IMR-90 (cell line): ENCODE results near the gene UBN1. TPM values are rescaled to one million over a fixed set of nuclear protein-coding genes. Genes with fewer than 3 reads are reported as not detected.

ENCODE experiments used
- ATAC-seq: fragments of 200-7000 bp; cut with Tn5 transposase; 2 replicates; pipeline ENCODE4 v1.9.1; 2020; ENCODE audit warnings: low read depth, mild to moderate bottlenecking, moderate library complexity
- BruUV-seq: library from RNA; stranded (reverse); fragments of 400-500 nt; replicated peaks from 2 replicates; lab custom pipeline; 2021; lab: Mats Ljungman, UMichigan
- CTCF ChIA-PET: fragments of 300-600 bp; formaldehyde crosslinking; extraction: SDS; loops from one replicate; lab custom pipeline; 2021; ENCODE audit warnings: antibody characterized with exemption; lab: Yijun Ruan, JAX
- POLR2A ChIA-PET: fragments of 300-600 bp; sonication (Branson Sonifier 250); formaldehyde crosslinking; loops from one replicate; lab custom pipeline; 2022; ENCODE audit warnings: antibody characterized with exemption; ENCODE audit not compliant: unreplicated experiment; lab: Charles Lee
- DNase-seq: peaks from one replicate; pipeline ENCODE4 v3.0.0; 2013
- H2AFZ ChIP-seq: replicated peaks from 2 replicates; pipeline ENCODE3; 2013; ENCODE audit warnings: low read length, mild to moderate bottlenecking; ENCODE audit not compliant: poor library complexity
- H2AK5ac ChIP-seq: 2 replicates; pipeline ENCODE4 v1.6.1; 2013; ENCODE audit warnings: low read depth, low read length, inconsistent platforms
- H2AK9ac ChIP-seq: replicated peaks from 2 replicates; pipeline ENCODE3; 2013; ENCODE audit warnings: mild to moderate bottlenecking, low read depth, low read length, moderate library complexity; ENCODE audit not compliant: poor library complexity
- H2BK120ac ChIP-seq: 2 replicates; pipeline ENCODE4 v1.6.1; 2013; ENCODE audit warnings: low read depth, low read length, inconsistent platforms
- H2BK15ac ChIP-seq: 3 replicates; pipeline ENCODE4 v1.6.1; 2013; ENCODE audit warnings: low read depth, low read length, inconsistent platforms
- H2BK20ac ChIP-seq: 2 replicates; pipeline ENCODE4 v1.6.1; 2013; ENCODE audit warnings: low read depth, mild to moderate bottlenecking, inconsistent platforms, low read length, moderate library complexity
- H2BK5ac ChIP-seq: 2 replicates; pipeline ENCODE4 v1.6.1; 2013; ENCODE audit warnings: mild to moderate bottlenecking, low read depth, low read length, inconsistent platforms; ENCODE audit not compliant: poor library complexity, severe bottlenecking
- H3K14ac ChIP-seq: replicated peaks from 2 replicates; pipeline ENCODE4 v1.6.1; 2013; ENCODE audit warnings: low read depth, low read length, inconsistent platforms
- H3K18ac ChIP-seq: 2 replicates; pipeline ENCODE4 v1.6.1; 2013; ENCODE audit warnings: low read depth, low read length, control low read depth
- H3K23ac ChIP-seq: 2 replicates; pipeline ENCODE4 v1.6.1; 2013; ENCODE audit warnings: low read depth, low read length, inconsistent platforms
- H3K27ac ChIP-seq: 2 replicates; pipeline ENCODE4 v1.5.1; 2013; ENCODE audit warnings: mild to moderate bottlenecking, control low read depth, low read length; ENCODE audit not compliant: insufficient read depth
- H3K27me3 ChIP-seq: 2 replicates; pipeline ENCODE4 v1.6.1; 2013; ENCODE audit warnings: low read length; ENCODE audit not compliant: control insufficient read depth, insufficient read depth
- H3K36me3 ChIP-seq: 2 replicates; pipeline ENCODE4 v1.6.1; 2013; ENCODE audit warnings: low read length, mixed read lengths; ENCODE audit not compliant: control insufficient read depth, insufficient read depth
- H3K4ac ChIP-seq: 2 replicates; pipeline ENCODE4 v1.6.1; 2013; ENCODE audit warnings: low read depth, low read length, inconsistent platforms
- H3K4me1 ChIP-seq: 2 replicates; pipeline ENCODE4 v1.6.1; 2013; ENCODE audit warnings: low read length, mixed read lengths; ENCODE audit not compliant: control insufficient read depth, insufficient read depth
- H3K4me2 ChIP-seq: 2 replicates; pipeline ENCODE4 v1.6.1; 2013; ENCODE audit warnings: low read depth, mild to moderate bottlenecking, control low read depth, low read length, moderate library complexity
- H3K4me3 ChIP-seq: 2 replicates; pipeline ENCODE4 v1.5.1; 2013; ENCODE audit warnings: low read depth, mild to moderate bottlenecking, control low read depth, low read length, moderate library complexity; ENCODE audit not compliant: insufficient read depth
- H3K56ac ChIP-seq: 2 replicates; pipeline ENCODE4 v1.6.1; 2013; ENCODE audit warnings: low read length, inconsistent platforms; ENCODE audit not compliant: insufficient read depth; ENCODE audit errors: extremely low read depth
- H3K79me1 ChIP-seq, 2 experiments: 2 replicates each; pipeline ENCODE4 v1.6.1; 2013; ENCODE audit warnings: low read length in 2 of 2, inconsistent platforms in 1 of 2, low read depth in 1 of 2
- H3K9ac ChIP-seq: 2 replicates; pipeline ENCODE4 v1.6.1; 2013; ENCODE audit warnings: low read depth, low read length, control low read depth
- H3K9me1 ChIP-seq: 2 replicates; pipeline ENCODE4 v1.6.1; 2013; ENCODE audit warnings: low read length, inconsistent platforms; ENCODE audit not compliant: insufficient read depth
- H3K9me3 ChIP-seq: 2 replicates; pipeline ENCODE4 v1.6.1; 2013; ENCODE audit warnings: low read length; ENCODE audit not compliant: control insufficient read depth, insufficient read depth
- H4K20me1 ChIP-seq: 2 replicates; pipeline ENCODE4 v1.6.1; 2013; ENCODE audit warnings: low read length, inconsistent platforms; ENCODE audit not compliant: insufficient read depth
- H4K5ac ChIP-seq: 2 replicates; pipeline ENCODE4 v1.6.1; 2013; ENCODE audit warnings: mild to moderate bottlenecking, low read depth, low read length, control low read depth
- H4K8ac ChIP-seq, 2 experiments: 2 replicates each; pipeline ENCODE4 v1.6.1; 2013; ENCODE audit warnings: low read depth in 2 of 2, low read length in 2 of 2, control low read depth in 1 of 2, inconsistent platforms in 1 of 2
- H4K91ac ChIP-seq: 2 replicates; pipeline ENCODE4 v1.6.1; 2013; ENCODE audit warnings: low read depth, low read length, inconsistent platforms; ENCODE audit not compliant: insufficient read depth
- CHD1 ChIP-seq: IDR thresholded peaks from 2 replicates; pipeline ENCODE4 v1.6.1; 2012; ENCODE audit warnings: low read depth, low read length, improper control_type of control experiment
- MXI1 ChIP-seq: IDR thresholded peaks from 2 replicates; pipeline ENCODE4 v1.6.1; 2012; ENCODE audit warnings: low read depth, mild to moderate bottlenecking, low read length, moderate library complexity, borderline replicate concordance
- WGBS, 2 experiments: methylation state at CpG; one replicate each; pipeline versions ENCODE4 v1.1.5 to v1.1.7; 2013; ENCODE audit warnings: missing lambda C conversion rate in 2 of 2; ENCODE audit not compliant: insufficient read length in 1 of 2; ENCODE audit errors: extremely low coverage in 2 of 2; 5-methylcytosine and 5-hydroxymethylcytosine counted together
- dilution Hi-C: fragments of 300-500 bp; cut with HindIII; formaldehyde crosslinking; loops from one replicate; pipeline ENCODE4 v1.14.3; 2018; ENCODE audit warnings: low sequenced_read_pairs; ENCODE audit not compliant: unreplicated experiment
- in situ Hi-C: fragments of 300-500 bp; cut with MboI; formaldehyde crosslinking; loops from 3 replicates; pipeline ENCODE4 v1.14.3; 2019; ENCODE audit warnings: low sequenced_read_pairs, inconsistent platforms, mixed read lengths
- intact Hi-C: fragments of 100-400 bp; cut with micrococcal nuclease; formaldehyde crosslinking; loops from 2 replicates; pipeline ENCODE4 v1.10.0; 2022
- polyA plus RNA-seq, 3 experiments: library from polyadenylated mRNA; depleted of rRNA; stranded (reverse); fragments of >200 nt; gene quantifications; 2 replicates each; pipeline ENCODE4 v1.2.3, GENCODE V29; 2012; ENCODE audit warnings: low replicate concordance in 1 of 3
- total RNA-seq: library from RNA; depleted of rRNA; stranded (reverse); fragments of >200 nt; gene quantifications from 2 replicates; pipeline ENCODE4 v1.2.3, GENCODE V29; 2012
- TF ChIP-seq, protein P1 (sequence below): fragments of 150-350 bp; IDR thresholded peaks from 2 replicates; pipeline ENCODE4 v1.6.1; 2016; ENCODE audit warnings: low read depth, mild to moderate bottlenecking, low read length, moderate library complexity, borderline replicate concordance

UBN1 gene
- total and polyA plus RNA-seq, 2 of the 4 experiments (the other 2 are of a cell fraction): 5.7 to 16.3 TPM

DNA sequence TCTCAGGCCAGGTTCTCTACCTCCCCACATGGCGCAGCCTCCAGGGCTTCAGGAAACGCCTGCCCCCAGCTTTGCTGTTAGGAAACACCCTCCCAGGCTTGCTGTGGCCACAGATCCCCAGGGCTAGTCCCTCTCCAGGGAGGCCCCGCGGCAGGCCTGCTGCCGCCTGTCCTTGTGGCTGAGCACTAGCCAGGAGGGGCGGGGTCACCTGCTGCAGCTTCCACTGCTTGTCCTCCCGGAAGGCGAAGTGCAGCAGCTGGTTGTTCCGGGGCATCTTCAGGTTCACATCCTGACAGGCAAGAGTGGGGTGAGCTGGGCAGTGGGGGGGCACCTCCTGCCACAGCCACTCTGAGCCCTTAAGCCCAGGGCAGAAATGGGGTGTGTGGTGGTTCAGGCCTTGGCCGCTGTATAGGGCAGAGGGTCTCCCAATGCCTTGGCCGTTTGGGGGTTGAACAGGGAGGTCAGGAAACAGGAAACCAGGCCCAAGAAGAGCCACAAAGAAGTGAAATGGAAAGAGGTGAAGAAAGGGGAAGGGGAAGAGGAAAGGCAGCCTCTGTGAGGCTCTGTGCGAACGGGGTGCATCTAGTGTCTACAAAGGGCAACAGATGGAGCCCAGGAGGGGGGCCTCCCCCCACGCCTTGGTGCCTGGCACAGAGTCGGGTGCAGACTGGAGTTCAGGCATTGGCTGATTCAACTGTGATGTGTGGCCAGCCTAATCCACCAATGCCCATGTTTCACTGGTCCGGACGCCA is 46.8 kb upstream of the UBN1 start:
- Histone ChIP-seq H3K4me2 (no peak overlapping the region), H3K14ac (no peak overlapping the region), H3K79me1 (peaks cover 0 to 7% of the 10 kb centered on the region in 2 experiments; a peak in 1 of 4 replicates), H3K23ac (no peak overlapping the region), H3K27ac (no peak overlapping the region), H4K8ac (no peak overlapping the region), H2BK120ac (no peak overlapping the region), H3K56ac (no peak overlapping the region), H4K20me1 (no peaks in the 10 kb centered on the region; the same call in 1 of the 2 replicates), H3K9ac (no peak overlapping the region), H3K36me3 (peaks cover 17% of the 10 kb centered on the region; the same call in 1 of the 2 replicates), H3K9me1 (no peaks in the 10 kb centered on the region), H3K18ac (no peak overlapping the region), H3K4me3 (no peak overlapping the region), H2BK20ac (no peak overlapping the region), H2BK15ac (no peak overlapping the region), H2AK9ac (no peak overlapping the region), H3K27me3 (no peaks in the 10 kb centered on the region), H2BK5ac (no peak overlapping the region), H3K4me1 (peaks cover 5% of the 10 kb centered on the region; the same call in 1 of the 2 replicates), H4K5ac (no peak overlapping the region), H3K4ac (no peak overlapping the region), H2AFZ (no peak overlapping the region), H4K91ac (no peak overlapping the region), H3K9me3 (no peaks in the 10 kb centered on the region), H2AK5ac (no peak overlapping the region)
- POLR2A ChIA-PET: no interaction called here
- CTCF ChIA-PET: no interaction called here
- intact Hi-C loops: loop anchor here (5.0 kb wide), 1 partner anchor 33 kb away; the partner anchor contains the start of gene ZNF500
- no peak for ATAC-seq
- no peak for TF ChIP-seq MXI1
- no peak for TF ChIP-seq CHD1
- TF ChIP-seq, protein P1, sequence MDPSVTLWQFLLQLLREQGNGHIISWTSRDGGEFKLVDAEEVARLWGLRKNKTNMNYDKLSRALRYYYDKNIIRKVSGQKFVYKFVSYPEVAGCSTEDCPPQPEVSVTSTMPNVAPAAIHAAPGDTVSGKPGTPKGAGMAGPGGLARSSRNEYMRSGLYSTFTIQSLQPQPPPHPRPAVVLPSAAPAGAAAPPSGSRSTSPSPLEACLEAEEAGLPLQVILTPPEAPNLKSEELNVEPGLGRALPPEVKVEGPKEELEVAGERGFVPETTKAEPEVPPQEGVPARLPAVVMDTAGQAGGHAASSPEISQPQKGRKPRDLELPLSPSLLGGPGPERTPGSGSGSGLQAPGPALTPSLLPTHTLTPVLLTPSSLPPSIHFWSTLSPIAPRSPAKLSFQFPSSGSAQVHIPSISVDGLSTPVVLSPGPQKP: no peak
- BruUV-seq: no TSS peak
- no peak for DNase-seq
- in situ Hi-C loops: no loop called here
- dilution Hi-C loops: no loop called here
- 82% methylated on average over 2 of the region's 17 CpGs; no CpG with 5 or more reads in 1 of the 2 experiments for WGBS, 2 experiments
